Mucosa of gallbladder (tissue), 1 donor: ENCODE measurements around the gene NMT1. TPM values are rescaled to one million over a fixed set of nuclear protein-coding genes. Genes with fewer than 3 reads are reported as not detected.

ENCODE experiments used
- DNase-seq: peaks from one replicate; pipeline ENCODE4 v3.0.0-alpha.2; 2020; ENCODE audit warnings: low spot score
- total RNA-seq: library from RNA; stranded (reverse); gene quantifications from one replicate; pipeline ENCODE4 v1.2.1, GENCODE V29; 2021
- donor health status: DM: no; HTN: no; CAD: no.

Gene NMT1
- total RNA-seq, 1 donor from 2014 or later = 109 TPM

DNA sequence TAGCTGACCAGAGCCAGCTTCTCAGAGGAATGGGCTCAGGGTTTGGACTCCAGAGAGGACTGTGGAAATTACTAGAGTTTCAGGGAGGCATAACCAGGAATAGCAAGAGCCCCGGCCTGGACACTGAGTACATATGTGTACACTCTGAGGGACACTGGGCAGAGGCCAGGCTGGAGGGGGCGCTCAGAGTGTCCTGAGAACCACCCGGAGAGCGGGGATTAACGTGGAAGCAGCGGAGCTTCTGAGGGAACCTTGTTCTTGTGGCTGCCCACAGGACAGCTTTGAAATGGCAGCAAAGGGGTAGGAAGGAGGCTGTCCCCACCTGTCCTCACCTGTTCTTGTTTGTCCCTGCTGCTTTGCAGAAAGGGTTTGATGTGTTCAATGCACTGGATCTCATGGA lies 43.4 kb downstream of the NMT1 start:
- DNase-seq = no peak

DNA sequence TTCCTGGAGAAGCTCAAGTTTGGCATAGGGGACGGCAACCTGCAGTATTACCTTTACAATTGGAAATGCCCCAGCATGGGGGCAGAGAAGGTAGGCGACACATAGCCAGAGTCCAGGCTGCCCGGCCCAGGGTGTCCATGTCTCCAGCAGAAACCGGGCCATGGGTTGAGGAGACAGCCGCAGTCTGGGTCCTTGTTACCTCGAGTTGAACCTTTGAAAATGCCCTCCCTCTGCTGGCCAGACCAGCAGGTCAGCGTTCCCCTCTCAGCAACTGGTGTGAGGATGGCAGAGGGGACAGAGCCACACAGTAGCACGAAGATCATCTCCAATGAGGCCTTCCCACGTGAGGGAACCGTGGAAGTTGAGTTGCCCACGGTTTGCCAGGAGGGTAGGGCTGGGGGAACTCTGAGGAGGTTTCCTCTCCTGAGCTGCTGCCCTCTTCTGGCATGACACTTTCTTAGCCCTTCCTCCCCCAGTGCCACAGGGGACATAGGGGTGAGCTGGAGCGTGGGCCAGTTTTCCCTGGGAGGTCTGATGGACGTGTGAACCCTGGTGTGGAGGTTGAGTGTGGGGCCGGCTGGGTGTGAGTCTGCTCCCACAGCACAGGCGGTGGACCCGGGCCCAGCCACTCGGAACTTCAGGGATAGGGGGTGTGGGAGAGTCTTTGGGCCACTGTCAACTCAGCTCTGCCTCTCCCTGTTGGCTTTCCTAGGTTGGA lies 43.9 kb downstream of the NMT1 start:
- DNase-seq = no peak

DNA sequence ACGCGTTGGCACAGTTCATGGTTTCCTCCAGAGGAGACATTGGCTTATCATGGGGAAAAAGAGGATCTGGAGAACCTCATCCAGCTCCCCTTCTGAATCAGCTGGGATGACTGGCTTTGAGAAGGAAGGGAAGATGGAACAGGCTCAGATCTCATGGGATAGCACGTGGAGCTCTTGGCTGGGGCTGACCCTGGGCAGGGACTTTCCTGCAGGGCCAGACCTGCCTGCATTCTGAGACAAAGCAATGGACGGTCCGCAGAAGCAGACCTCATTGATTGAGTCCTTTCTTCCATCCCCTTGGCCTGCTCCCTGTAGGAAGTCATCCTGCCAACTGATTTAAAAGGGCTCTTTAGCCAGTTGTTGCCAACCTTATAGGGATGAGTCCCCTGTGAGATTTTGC lies 45.0 kb downstream of the NMT1 start:
- DNase-seq = no peak

DNA sequence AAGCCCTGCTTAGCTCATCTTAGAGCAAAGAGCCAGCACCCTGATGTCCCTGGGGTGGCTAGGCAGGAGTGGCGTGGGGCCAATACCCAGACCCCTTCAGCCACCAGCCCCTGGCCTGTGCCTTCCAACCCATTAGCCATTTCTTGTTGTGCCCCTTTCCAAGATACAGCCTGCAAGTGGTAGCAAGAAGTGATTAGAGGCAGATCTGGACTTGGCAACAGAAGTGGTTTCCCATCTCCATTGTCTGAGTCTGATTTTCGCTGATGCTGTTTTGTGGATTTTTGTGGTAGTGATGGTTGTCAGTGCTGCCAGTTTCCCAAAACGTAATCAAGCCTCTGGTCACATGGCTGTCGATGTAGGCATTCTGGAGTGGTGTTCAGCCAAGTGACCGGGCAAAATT lies 45.5 kb downstream of the NMT1 start:
- DNase-seq = no peak

DNA sequence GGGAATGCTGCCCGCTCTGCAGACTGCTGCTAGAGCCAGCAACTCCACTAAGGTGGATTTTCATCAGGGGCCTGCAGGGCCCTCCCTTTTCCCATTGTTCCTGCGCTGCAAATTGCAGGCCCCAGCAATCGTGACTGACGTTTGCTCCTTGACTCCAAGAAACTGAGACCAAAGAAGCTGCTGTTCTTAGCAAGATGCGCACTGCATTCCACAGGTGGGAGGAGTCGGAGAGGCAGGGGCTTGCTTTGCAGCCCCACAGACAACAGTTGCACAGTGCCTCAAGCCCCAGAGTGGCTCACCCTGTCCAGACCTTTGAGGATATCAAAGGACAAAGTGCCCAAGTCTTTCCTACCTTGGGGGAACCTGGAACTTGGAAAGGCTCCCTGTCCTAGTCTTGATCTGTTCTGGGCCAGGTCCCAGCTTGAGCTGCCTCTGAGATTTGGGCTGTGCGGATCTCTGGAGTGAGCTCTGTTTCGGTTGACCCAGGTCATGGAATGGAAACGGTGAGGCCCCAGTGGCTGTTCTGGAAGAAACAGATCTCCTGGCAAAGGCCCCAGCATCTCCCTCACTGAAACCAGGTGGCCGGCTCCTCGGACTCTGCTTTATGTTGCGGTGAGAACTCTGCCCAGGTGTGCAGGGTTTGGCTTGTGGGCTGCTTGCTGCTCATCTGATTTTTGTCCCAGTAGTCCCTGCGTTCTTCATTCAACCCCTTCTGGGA lies 46.3 kb downstream of the NMT1 start:
- DNase-seq = no peak

DNA sequence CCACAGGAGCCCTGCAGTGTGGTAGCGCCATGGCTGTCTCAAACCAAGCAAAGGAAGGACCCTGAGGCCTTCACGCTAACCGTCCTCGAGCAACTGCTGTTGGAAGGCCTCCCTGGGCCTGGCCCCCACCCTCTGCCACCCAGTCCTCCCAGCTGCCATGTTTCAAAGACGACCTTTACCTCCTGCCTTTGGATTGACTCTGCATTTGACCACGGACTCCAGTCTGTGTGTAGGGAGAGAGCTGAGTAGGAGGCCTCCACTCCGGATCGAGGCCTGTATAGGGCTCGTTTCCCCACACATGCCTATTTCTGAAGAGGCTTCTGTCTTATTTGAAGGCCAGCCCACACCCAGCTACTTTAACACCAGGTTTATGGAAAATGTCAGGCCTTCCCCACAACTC lies 46.9 kb downstream of the NMT1 start:
- no peak for DNase-seq

DNA sequence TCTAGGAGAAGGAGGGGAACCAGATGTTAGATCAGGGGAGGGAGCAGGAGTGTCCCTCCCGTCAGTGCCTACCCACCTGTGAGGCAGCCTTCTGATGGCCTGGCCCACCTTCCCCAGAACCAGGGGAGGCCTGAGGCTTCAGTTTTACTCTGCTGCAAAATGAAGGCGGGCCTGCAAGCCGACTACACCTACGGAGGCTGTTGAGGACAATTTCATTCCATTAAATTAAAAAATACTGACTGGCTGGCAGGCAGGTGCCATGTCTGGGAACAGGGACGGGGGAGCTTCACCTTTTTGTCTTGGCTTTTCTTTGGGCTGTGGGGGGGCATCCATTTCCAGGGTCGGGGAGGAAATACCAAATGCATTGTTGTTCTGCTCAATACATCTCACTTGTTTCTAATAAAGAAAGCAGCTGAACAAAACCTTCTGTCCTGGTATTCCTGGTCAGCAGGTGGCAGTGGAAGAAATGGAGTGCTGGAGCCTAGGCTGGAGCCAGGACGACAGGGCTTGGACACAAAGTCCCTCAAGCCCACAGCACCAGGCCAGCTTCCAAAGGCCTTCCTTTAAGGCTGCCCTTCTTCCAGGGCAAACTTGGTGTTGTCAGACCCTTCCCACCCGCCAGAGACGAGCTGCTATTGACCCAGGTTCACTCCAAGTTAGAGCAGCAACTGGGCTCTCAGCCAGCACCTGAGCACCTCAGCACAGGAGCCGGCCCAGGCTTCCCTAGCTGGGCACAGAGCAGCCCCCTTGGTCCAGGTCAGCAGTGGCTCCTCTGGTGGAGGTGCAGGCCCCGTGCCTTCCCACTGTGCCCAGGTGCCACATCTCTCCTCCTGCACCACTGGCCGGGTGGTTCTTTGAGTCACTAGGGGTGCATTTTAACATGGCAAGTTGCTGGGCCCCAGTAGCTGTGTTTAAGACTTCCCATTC lies 47.7 kb downstream of the NMT1 start:
- no peak for DNase-seq

DNA sequence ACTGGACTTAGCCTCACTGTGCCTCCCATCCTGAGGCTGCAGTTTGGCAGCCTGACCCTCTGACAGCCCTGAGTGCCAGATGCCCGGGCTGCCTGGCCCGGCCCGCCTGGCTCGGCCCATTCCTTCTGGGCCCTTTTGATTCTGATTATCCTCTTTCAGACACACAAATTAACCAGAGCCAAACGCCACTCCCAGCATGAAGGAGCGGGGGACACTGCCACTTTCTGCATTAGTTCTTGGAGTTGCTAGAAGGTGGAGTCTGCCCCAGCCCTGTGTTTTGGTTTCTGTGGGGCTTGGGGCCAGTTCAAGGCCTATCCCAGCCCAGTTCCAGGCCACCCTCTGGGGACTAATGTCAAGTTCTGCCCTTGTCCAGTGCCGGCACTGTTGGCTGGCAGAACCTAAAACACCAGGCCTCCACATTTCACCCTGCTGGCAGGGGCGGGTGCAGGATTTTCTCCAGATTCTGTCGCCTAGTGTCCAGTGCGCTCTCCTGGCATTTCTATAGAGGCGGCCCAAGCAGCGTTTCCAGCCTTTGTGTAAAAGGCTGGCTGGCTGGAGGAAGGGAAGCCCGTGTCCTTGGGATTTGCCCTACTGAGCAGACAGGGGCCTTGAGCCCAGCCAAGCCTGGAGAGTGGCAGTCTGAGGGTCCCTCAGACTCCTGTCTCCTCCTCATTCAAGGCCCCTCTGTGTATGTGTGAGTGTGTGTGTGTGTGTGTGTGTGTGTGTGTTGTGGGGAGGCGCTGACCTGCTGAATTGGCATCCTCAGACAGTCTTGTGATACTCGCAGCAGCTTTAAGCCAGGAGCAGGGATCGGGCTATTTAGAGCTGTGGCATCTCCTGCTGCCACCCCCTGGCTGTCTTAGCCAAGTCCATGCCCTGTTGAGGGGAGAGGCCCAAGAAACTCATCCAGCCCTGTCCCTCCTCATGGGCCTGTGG lies 49.8 kb downstream of the NMT1 start:
- DNase-seq = peak; percentile 52

DNA sequence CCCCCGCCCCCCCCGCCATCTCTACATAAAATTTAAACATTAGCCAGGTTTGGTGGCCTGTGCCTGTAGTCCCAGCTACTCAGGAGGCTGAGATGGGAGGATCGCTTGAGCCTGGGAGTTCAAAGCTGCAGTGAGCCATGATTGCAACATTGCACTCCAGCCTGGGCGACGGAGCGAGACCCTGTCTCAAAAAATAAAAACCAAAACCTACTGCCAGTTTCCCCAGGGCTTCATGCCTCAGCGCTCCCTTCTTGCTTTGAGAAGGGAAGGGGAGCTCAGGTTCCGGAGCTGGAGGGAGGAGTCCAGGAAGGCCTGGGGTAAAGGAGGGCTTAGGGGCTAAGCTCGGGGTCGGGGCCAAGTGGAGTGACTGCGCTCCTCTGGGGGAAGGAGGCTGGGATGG lies 50.7 kb downstream of the NMT1 start:
- no peak for DNase-seq

DNA sequence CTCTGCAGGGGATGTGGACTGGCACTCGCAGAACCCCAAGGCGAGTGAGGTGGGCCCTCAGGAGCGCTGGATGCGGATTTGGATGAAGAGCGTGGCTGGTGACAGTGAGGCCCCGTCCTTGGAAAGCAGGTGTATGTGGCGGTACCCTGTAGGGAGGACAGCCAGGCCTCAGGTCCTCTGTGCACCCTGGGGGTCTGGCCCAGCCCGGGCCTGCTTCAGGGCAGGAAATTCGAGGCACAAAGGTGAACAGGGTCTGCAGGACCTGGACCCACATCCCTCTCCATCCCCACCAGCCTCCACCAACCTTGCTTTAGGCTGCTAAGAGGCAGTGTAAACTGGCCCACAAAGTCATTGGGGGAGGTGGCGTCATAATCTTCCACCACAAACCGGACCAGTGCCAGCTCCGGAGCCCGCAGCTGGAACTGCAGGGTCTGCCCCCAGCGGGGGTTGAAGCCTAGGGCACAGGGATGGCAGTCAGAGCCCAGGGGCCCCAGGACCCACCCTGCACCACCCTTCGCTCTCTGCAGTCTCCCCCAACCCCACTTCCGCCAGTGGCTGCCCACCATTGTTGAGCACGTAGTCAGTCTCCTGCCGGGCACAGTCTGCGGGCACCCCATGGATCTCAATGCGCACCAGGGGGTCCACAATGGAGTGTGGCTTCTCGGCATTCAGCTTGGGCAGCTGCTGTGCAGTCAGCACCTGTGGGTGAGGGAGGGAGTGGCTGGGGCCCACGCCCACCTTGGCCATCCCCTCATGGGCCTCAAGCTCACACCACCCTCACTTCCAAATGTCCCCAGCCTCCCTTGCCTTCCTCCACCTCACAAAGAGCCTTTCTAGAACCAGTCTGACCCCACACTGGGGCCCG lies 51.7 kb downstream of the NMT1 start:
- DNase-seq = no peak

DNA sequence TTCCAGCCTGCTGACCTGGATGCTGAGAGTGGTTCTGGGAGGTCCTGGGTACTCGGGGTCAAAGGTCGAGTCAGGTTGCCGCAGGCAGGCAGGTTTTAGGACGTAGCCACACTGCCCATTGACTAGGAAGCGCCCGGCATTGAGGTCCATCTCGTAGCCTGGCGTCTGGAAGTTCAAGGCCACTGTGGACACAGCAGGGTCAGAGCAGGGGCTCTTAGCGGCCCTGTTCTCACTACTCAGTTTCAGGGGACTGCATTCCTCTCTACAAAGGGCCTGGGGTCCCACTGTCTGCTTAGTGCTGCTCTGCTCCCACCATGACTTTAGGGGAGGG lies 52.3 kb downstream of the NMT1 start:
- DNase-seq = no peak

DNA sequence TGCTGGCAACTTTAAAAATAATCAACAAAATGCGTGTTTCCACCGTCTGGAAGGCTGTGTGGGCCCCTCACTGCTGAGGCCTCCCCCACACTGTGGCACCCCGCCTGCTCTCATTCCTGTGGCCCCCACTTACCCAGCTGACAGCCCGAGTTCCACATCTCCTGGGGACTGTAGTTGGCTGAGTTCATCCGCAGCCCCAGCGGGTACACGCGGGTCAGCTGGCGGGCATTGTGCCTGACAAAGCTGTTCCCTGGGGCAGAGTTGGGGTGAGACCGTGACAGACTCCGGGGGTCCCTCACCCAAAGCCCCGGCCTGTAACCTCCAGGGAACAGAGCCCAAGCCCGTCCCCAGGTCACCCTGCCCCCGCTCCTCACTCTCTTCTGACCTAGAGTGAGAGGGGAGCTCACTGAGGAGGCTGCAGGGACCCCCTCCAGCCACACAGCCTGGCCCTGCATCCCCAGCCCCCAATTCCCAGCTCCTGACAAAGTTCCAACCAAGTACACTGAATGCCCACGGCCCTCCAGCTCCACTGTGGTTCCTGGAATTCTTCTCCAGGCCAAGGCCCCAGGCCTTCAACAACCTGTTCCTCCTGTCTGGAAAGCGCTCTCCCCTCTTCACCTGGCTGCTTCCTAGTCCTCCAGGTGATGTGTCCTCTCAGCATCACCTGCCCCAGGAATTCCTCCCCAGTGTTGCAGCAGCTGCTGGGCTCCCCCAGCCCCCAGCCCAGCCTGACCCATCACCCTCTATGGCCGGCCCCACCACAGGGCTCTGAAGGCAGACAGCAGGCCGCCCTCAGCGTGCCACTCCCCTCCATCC lies 53.2 kb downstream of the NMT1 start:
- no peak for DNase-seq

DNA sequence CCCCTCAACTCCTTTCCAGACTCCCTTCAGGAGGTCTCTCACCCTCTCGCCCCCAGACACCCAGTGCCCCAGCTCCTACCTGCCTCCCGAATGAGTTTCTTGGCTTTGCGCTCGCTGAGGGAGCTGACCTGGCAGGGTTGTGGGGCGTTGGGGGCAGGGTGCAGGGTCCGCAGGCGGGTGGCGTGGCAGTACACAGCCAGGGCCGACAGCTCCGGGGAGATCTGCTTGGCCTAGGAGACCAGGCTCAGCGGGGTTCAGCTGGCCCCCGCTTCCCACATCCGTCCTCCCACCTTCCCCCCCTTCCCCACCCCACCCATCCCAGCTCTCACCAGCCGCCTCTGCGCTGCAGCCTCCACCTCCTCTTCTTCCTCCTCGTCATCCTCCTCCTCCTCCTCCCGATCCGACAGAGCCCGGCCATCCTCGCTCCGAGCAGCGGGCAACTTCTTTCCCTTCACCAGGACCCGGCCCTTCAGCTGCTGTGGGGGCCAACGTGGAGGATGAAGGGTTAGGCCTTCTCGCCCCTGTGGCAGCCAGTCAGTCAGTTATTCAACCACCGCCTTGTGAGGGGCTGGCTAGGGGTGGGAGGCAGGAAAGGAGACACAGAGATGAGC lies 54.0 kb downstream of the NMT1 start:
- DNase-seq = no peak

DNA sequence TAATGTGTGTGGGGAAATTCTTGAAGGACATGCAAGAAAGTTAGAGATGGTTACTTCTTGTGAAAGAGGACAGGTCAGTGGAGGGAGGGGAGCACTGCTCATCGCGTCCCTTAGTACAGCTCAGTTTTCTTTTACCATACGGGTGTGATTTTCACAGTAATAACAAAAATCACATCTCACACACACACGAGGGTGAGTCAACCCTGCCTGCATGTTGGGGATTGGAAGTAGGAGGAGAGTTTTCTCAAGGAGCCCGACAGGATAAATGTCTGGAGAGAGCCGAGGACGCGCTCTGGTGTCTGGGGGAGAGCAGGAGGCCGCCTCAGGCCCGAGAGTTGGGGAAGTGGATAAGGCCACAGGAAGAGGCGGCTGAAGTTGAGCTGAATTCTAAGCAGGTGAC lies 54.8 kb downstream of the NMT1 start:
- no peak for DNase-seq

DNA sequence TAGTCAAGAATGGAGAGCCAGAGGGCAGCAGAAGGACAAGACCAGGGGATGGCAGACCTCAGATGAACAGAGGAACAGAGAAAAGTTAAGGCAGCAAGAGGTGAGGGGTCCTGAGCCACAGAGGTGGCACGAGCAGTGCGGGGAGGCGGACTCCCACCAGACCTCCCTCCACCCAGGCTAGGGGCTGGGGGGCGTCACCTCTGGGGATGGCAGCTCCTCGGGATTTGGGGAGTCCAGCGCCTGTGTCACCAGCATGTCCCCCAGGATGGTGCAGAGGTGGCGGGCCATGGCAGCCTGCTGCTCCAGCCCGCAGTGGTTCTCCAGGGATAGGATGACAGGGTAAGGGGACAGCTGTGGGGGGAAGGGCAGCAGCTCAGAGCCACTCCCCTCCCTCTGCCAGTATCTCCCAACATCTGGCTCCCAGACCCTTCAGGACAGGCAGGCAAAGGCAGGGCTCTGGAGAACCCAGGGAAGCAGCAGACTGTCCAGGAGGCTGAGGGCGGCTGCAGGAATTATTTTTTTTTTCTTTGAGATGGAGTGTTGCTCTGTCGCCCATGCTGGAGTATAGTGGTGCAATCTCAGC lies 55.4 kb downstream of the NMT1 start:
- DNase-seq = no peak

DNA sequence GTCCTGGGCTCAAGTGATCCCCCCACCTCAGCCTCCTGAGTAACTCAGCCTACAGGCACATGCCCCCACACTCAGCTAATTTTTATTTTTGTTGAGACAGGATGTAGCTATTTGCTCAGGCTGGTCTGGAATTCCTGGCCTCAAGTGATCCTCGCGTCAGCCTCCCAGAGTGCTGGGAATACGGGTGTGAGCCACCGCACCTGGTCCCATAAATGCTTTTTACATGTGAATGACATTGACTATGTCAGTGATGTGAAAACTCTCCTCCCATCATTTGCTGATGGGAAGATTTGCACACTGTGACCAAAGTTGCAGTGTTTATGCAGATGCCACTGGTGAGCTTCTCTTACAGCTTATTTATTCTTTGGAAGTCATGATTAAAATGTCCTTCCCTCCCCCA lies 56.2 kb downstream of the NMT1 start:
- no peak for DNase-seq

DNA sequence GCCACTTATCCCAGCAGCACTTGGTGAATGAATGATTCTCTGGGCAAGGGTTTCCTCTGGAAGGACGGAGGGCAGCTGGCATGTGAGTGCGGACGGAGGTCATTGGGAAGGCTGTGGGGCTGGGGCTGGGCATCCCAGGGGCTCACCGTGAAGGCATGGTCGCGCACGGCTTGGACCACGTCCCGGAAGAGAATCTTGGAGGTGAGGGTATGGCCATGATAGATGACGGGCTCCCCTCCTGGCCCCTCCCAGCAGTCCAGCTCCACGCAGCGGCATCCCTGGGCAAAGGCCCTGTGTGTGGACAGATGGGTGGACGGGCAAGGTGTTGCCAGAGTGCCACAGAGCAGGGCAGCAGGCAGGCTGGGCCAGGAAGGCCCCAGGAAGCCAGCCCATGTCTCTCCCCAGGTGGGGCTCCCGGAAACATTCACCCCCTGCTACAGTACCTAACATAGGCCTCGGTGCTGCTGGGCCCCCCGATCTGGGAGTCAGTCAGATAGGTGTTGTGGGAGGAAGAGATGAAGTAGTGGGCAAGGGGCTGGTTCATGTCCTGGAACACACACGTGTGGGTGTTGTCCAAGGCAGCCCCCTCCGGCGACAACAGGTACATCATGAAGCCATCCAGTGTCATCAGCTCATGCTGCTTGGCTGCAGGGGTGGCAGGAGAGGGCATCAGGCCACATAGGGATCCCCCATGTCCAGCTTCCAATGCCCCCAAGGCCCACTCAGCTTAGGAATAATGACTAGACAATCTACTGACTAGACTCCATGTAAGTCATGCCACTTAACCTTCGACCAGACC lies 56.9 kb downstream of the NMT1 start:
- no peak for DNase-seq

DNA sequence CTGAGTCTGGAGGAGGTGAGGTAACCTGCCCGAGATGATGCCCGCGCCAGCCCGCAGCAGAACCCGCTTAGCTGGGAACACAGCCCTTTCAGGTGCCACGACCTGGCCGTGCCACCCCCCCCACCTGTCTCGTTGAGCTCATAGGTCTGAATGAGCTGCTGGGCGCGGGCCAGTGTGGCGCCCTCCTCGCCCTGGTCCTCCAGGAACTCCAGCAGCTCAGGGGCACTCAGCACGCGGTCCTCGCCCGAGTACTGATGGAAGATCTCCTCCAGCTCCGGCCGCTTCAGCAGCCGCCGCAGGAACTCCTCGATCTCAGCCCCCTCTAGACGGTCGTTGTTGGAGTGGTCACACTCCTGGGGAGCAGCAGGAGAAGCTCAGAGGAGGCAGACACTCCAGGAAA lies 57.6 kb downstream of the NMT1 start:
- no peak for DNase-seq
